ENCODE results near the gene CDADC1.

- TF ChIP-seq POLR2A (IDR thresholded peaks at IDR 0.05; ENCODE audit: low read depth, low read length) (0 out of 2 replicates have a peak, but pooled peaks have one; percentile 18), POLR2AphosphoS5 (IDR thresholded peaks at IDR 0.05; ENCODE audit: low read depth, low read length) (no peak)
Observed at GRCh38 chr13:49210669-49211068, 37.1 kb upstream of the CDADC1 start.

All from GM12892 (cell line).